GM12891 (cell line): ENCODE data around the gene WDR72.

ENCODE experiments used
- PAX5 ChIP-seq: IDR thresholded peaks from 2 replicates; pipeline ENCODE4 v1.6.1; 2011; ENCODE audit warnings: low read length, moderate library complexity, mild to moderate bottlenecking; ENCODE audit not compliant: insufficient read depth, severe bottlenecking
- POLR2AphosphoS5 ChIP-seq: IDR thresholded peaks from 2 replicates; pipeline ENCODE4 v1.6.1; 2011; ENCODE audit warnings: low read depth, low read length, control low read depth
- SPI1 ChIP-seq: IDR thresholded peaks from 2 replicates; pipeline ENCODE4 v1.6.1; 2011; ENCODE audit warnings: low read depth, low read length, control low read depth
- TAF1 ChIP-seq: IDR thresholded peaks from 2 replicates; pipeline ENCODE4 v1.6.1; 2011; ENCODE audit warnings: low read depth, low read length, control low read depth

DNA sequence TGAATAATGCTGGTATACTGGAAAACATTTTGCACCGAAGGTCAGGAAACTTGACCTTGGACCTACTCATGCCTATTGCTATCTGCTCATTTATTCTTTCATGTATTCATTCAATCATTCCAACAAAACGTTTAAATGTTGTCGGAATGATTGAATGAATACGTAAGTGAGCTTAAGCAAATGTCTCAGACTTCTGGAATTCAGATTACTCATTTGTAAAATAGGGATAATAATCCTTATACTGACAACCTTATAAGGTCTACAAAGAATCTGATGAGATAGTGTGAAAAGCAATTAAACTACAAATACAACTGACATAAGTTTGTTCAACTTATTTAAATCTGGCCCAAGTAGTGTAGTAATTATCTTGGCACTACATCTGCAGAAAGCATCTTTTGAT, 288.7 kb downstream of the WDR72 start:
- TF ChIP-seq TAF1 (no peak), SPI1 (no peak), POLR2AphosphoS5 (no peak), PAX5 (no peak)
